HepG2 (cell line): ENCODE data around the gene SGSH. TPM values are rescaled to one million over a fixed set of nuclear protein-coding genes. Genes with fewer than 3 reads are reported as not detected.

Experiments
- ARNTL ChIP-seq: sonication (generic); formaldehyde crosslinking; IDR thresholded peaks from 2 replicates; pipeline ENCODE4 v1.4.0; 2020; ENCODE audit warnings: mild to moderate bottlenecking, missing genetic modification reagents
- HOXA5 ChIP-seq: sonication (generic); formaldehyde crosslinking; IDR thresholded peaks from 2 replicates; pipeline ENCODE4 v1.4.0; 2020; ENCODE audit warnings: missing genetic modification reagents
- KLF6 ChIP-seq: IDR thresholded peaks from 2 replicates; pipeline ENCODE4 v1.8.0; 2016; ENCODE audit warnings: missing biosample characterization, missing genetic modification reagents
- MAFK ChIP-seq, 2 experiments: IDR thresholded peaks in 1 of 2; conservative IDR thresholded peaks in 1 of 2; 2 replicates each; pipeline ENCODE4 v1.6.1; 2011; ENCODE audit warnings: improper control_type of control experiment in 2 of 2, low read length in 2 of 2
- STAG1 ChIP-seq: sonication (generic); formaldehyde crosslinking; IDR thresholded peaks from 2 replicates; pipeline ENCODE4 v1.4.0; 2020; ENCODE audit warnings: missing genetic modification reagents
- ZBTB38 ChIP-seq: sonication (generic); formaldehyde crosslinking; IDR thresholded peaks from 2 replicates; pipeline ENCODE4 v1.5.1; 2020; ENCODE audit warnings: mild to moderate bottlenecking, missing genetic modification reagents
- polyA plus RNA-seq, 8 experiments: library from polyadenylated mRNA; depleted of rRNA in 3 of 8; stranded (reverse) in 7 of 8; unstranded in 1 of 8; fragments of >200 nt; fragmentation: Illumina TruSeq in 4 of 8; extraction: Trizol in 4 of 8; gene quantifications; 2 replicates each; pipeline versions ENCODE4 v1.2.1 to v1.2.3, GENCODE V29; 2011 to 2016; ENCODE audit warnings: low read depth in 4 of 8, missing spikeins in 1 of 8, mixed read lengths in 1 of 8; ENCODE audit not compliant: insufficient read depth in 1 of 8
- total RNA-seq, 5 experiments: library from RNA; depleted of rRNA; stranded (reverse); fragments of >200 nt; fragmentation: Illumina TruSeq; extraction: Trizol; gene quantifications; 2 replicates each; pipeline ENCODE4 v1.2.3, GENCODE V29; 2016; ENCODE audit warnings: low read depth in 1 of 5
- TF ChIP-seq, protein P1 (sequence below): sonication (generic); formaldehyde crosslinking; IDR thresholded peaks from 2 replicates; pipeline ENCODE4 v1.4.0; 2020; ENCODE audit warnings: missing genetic modification reagents
- TF ChIP-seq, protein P2 (sequence below): sonication (generic); formaldehyde crosslinking; IDR thresholded peaks from 2 replicates; pipeline ENCODE4 v1.5.1; 2020; ENCODE audit warnings: mild to moderate bottlenecking, missing genetic modification reagents, moderate library complexity
- TF ChIP-seq, protein P3 (sequence below): IDR thresholded peaks from 2 replicates; pipeline ENCODE4 v1.6.1; 2016

SGSH gene
- total and polyA plus RNA-seq, 2 of the 13 experiments (the other 11 are each of a cell fraction or from before 2014, with no cell fraction given) = 12.2 to 17.6 TPM

DNA sequence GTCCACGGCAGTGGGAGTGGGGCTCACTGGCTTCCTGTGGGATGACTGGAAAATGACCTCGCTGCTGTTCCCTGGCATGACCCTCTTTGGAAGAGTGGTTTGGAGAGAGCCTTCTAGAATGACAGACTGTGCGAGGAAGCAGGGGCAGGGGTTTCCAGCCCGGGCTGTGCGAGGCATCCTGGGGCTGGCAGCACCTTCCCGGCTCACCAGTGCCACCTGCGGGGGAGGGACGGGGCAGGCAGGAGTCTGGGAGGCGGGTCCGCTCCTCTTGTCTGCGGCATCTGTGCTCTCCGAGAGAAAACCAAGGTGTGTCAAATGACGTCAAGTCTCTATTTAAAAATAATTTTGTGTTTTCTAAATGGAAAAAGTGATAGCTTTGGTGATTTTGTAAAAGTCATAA lies 32.7 kb upstream of the SGSH start (continued):
- TF ChIP-seq, protein P1, sequence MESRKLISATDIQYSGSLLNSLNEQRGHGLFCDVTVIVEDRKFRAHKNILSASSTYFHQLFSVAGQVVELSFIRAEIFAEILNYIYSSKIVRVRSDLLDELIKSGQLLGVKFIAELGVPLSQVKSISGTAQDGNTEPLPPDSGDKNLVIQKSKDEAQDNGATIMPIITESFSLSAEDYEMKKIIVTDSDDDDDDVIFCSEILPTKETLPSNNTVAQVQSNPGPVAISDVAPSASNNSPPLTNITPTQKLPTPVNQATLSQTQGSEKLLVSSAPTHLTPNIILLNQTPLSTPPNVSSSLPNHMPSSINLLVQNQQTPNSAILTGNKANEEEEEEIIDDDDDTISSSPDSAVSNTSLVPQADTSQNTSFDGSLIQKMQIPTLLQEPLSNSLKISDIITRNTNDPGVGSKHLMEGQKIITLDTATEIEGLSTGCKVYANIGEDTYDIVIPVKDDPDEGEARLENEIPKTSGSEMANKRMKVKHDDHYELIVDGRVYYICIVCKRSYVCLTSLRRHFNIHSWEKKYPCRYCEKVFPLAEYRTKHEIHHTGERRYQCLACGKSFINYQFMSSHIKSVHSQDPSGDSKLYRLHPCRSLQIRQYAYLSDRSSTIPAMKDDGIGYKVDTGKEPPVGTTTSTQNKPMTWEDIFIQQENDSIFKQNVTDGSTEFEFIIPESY (CRISPR knock-in tag) = peak; percentile 51; the same call in 1 of the 2 replicates
- TF ChIP-seq KLF6 (CRISPR knock-in tag) = no peak
- TF ChIP-seq HOXA5 = no peak
- no peak for TF ChIP-seq ARNTL
- TF ChIP-seq, protein P2, sequence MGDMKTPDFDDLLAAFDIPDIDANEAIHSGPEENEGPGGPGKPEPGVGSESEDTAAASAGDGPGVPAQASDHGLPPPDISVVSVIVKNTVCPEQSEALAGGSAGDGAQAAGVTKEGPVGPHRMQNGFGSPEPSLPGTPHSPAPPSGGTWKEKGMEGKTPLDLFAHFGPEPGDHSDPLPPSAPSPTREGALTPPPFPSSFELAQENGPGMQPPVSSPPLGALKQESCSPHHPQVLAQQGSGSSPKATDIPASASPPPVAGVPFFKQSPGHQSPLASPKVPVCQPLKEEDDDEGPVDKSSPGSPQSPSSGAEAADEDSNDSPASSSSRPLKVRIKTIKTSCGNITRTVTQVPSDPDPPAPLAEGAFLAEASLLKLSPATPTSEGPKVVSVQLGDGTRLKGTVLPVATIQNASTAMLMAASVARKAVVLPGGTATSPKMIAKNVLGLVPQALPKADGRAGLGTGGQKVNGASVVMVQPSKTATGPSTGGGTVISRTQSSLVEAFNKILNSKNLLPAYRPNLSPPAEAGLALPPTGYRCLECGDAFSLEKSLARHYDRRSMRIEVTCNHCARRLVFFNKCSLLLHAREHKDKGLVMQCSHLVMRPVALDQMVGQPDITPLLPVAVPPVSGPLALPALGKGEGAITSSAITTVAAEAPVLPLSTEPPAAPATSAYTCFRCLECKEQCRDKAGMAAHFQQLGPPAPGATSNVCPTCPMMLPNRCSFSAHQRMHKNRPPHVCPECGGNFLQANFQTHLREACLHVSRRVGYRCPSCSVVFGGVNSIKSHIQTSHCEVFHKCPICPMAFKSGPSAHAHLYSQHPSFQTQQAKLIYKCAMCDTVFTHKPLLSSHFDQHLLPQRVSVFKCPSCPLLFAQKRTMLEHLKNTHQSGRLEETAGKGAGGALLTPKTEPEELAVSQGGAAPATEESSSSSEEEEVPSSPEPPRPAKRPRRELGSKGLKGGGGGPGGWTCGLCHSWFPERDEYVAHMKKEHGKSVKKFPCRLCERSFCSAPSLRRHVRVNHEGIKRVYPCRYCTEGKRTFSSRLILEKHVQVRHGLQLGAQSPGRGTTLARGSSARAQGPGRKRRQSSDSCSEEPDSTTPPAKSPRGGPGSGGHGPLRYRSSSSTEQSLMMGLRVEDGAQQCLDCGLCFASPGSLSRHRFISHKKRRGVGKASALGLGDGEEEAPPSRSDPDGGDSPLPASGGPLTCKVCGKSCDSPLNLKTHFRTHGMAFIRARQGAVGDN = peak; percentile 17; the same call in 1 of the 2 replicates
- peak; percentile 59 for TF ChIP-seq STAG1
- TF ChIP-seq MAFK (conservative IDR thresholded peaks at IDR 0.05 in 1 of 2, IDR thresholded peaks at IDR 0.05 in 1 of 2; ENCODE audit: low read length in 2 of 2) = no peak
- peak; percentile 72 for TF ChIP-seq ZBTB38 (CRISPR knock-in tag)
- TF ChIP-seq, protein P3, sequence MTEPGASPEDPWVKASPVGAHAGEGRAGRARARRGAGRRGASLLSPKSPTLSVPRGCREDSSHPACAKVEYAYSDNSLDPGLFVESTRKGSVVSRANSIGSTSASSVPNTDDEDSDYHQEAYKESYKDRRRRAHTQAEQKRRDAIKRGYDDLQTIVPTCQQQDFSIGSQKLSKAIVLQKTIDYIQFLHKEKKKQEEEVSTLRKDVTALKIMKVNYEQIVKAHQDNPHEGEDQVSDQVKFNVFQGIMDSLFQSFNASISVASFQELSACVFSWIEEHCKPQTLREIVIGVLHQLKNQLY (CRISPR knock-in tag) = no peak
